Fibroblast of the aortic adventitia (primary cell): ENCODE results near the gene P3H2. TPM values are rescaled to one million over a fixed set of nuclear protein-coding genes. Genes with fewer than 3 reads are reported as not detected.
A peak's percentile ranks its signal among the peaks of the same experiment; 100 is the strongest.

Experiments
- DNase-seq: peaks from one replicate; pipeline ENCODE4 v3.0.0-alpha.2; 2010; ENCODE audit warnings: low read depth
- H3K4me3 ChIP-seq: 2 replicates; pipeline ENCODE4 v1.5.1; 2011; ENCODE audit warnings: low read depth, mild to moderate bottlenecking, control low read depth, low read length, moderate library complexity
- total RNA-seq: library from RNA; depleted of rRNA; stranded (reverse); fragments of >200 nt; gene quantifications from 2 replicates; pipeline ENCODE4 v1.2.3, GENCODE V29; 2012; ENCODE audit warnings: low replicate concordance
- TF ChIP-seq, protein P1 (sequence below): IDR thresholded peaks from 2 replicates; pipeline ENCODE4 v1.5.1; 2011; ENCODE audit warnings: mild to moderate bottlenecking, low read length, control low read depth, inconsistent platforms; ENCODE audit not compliant: insufficient read depth

P3H2 gene
- total RNA-seq, 1 donor, result 4.0 TPM

DNA sequence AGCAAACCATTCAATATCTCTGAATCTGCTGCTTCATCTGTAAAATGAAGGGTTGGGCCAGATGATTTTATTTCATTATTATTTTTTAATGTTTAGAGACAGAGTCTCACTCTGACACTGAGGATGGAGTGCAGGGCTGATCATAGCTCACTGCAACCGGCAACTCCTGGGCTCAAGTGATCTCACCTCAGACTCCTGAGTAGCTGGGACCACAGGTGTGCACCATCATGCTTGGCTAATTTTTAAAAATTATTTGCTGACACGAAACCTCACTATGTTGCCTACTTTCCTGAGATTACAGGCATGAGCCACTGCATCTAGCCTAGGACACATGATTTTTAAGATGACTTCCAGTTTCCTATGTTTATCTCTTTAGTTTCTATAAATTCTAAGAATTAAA is 105.8 kb downstream of the P3H2 start:
- no peak overlapping the region for H3K4me3 ChIP-seq
- TF ChIP-seq, protein P1, sequence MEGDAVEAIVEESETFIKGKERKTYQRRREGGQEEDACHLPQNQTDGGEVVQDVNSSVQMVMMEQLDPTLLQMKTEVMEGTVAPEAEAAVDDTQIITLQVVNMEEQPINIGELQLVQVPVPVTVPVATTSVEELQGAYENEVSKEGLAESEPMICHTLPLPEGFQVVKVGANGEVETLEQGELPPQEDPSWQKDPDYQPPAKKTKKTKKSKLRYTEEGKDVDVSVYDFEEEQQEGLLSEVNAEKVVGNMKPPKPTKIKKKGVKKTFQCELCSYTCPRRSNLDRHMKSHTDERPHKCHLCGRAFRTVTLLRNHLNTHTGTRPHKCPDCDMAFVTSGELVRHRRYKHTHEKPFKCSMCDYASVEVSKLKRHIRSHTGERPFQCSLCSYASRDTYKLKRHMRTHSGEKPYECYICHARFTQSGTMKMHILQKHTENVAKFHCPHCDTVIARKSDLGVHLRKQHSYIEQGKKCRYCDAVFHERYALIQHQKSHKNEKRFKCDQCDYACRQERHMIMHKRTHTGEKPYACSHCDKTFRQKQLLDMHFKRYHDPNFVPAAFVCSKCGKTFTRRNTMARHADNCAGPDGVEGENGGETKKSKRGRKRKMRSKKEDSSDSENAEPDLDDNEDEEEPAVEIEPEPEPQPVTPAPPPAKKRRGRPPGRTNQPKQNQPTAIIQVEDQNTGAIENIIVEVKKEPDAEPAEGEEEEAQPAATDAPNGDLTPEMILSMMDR, result no peak
- no peak for DNase-seq

DNA sequence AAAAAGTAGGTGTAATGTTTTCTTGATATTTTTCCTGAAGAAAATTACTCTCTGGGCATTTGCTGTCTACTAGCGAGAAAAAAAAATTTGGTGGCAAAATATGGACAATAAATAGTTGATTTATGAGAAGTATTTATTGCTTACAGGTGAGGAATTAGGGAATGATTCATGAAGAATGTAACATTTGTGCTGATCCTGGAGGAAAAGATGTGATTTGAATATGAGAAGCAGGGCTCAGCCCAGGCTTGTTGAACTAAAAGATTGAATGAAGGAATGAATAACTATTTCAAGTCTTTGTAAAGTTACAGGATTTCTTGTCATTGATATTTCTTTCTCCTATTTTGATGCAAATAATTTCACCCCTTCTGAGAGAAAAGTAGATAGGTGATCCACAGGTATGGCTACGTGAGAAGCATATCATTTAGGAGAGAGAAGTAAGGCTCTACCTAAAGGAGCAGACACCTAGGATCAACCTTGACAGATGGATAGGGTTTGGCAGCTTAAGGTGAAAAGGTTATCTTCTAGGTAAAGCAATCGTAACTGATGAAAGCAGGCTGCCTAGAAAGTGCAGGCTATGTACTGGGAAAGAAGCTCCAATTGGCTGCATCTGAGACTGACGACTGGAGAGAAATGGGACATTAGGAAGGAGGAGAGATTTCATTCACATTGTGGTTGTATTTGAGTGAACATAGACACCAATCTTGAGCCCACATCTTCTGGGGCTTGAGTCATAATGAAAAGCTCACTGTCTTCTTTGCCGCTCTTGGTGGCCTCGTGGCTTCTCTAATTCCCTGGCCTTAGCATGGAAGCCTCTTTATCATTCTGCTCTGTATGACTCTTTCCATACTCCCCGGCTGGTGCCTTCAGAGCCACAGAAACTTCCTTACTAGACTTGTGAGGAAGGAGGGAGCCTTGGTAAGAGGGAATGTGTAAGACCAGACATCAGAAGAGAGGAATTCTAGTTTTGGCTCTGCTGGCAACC is 106.5 kb downstream of the P3H2 start:
- DNase-seq, result no peak
- TF ChIP-seq, protein P1, result no peak
- H3K4me3 ChIP-seq, result no peak overlapping the region

DNA sequence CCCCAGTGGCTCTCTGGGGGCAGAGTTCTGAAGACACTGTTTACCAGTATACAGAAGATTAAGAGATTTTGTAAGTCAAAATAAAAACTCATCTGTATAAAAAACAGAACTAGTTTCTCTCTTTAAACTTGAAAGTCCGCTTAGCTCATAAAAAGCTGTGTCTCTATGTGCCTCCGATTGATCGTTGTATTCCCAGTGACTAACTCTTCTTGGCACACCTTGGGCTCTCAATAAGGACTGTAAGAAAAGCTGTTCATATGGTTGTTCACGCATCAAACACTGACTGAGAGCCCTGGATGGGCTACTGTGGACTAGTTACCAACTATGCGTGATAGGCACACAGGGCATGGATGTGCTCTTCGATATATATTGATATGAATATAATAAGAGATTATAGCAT is 107.9 kb downstream of the P3H2 start:
- no peak overlapping the region for H3K4me3 ChIP-seq
- DNase-seq, result no peak
- TF ChIP-seq, protein P1, result no peak

DNA sequence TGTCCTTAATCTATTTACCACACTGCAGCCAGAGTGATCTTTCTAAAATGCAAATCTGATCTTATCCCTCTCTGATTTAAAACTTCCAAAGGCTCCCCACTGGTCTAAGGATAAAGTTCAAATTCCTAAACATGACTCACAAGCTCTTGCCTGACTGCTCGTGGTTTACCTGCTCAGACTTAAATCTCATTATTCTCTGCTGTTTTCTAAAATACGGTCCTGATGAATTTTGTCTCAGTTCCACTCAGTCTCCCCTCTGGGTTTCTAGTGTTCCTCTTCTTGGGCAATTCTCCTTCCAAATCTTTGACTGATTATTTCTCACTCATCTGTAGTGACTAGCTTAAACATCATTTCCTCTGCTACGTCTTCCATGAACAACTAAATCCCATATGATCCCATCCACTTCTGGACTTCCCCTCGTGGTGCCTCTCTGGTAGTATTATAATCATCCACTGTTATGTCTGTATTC is 108.3 kb downstream of the P3H2 start:
- TF ChIP-seq, protein P1, result no peak
- DNase-seq, result peak; percentile 41
- no peak overlapping the region for H3K4me3 ChIP-seq

DNA sequence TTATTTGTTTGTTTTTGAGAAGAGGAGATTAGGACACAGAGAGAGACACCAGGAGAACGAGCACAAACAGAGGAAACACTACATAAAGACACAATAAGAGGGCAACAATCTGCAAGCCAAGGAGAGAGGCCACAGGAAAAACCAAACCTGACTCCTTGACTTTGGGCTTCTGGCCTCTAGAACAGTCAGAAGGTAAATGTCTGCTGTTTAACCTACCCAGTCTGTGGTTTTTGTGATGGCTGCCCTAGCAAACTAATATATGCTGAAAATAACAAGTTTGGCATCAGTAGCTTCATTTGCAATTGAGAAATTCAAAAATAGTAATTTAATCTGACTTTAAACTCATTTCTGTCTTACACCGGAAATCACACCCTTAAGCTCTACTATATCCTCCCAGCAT is 110.2 kb downstream of the P3H2 start:
- H3K4me3 ChIP-seq, result no peak overlapping the region
- TF ChIP-seq, protein P1, result no peak
- DNase-seq, result no peak

DNA sequence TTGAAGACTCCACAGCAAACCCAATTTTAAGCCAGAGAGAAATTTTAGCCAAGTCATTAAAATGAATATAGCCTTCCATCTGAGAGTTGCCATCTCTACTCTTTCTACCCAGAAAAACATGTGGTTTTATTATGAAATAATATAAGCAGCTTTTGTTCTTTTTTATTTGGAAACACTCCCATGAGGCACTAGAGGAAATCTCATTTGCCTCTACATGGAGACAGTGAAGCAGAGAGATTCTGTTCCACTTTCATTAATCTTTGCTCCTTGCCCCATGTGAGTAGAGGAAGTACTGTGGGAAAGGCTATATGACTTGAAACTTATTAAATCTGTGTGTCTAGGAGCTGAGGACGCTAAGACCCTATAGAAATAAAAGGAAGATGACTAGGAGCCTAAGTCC is 111.1 kb downstream of the P3H2 start:
- no peak overlapping the region for H3K4me3 ChIP-seq
- no peak for DNase-seq
- TF ChIP-seq, protein P1, result no peak
